Camera-type eye (tissue), 1 donor: ENCODE results near the gene PDZK1. TPM values are rescaled to one million over a fixed set of nuclear protein-coding genes. Genes with fewer than 3 reads are reported as not detected.

Source experiments
- total RNA-seq: library from RNA; depleted of rRNA; stranded (reverse); fragments of >200 nt; gene quantifications from one replicate; pipeline ENCODE4 v1.2.3, GENCODE V29; 2014

The PDZK1 gene
- 3.0 TPM for total RNA-seq

DNA sequence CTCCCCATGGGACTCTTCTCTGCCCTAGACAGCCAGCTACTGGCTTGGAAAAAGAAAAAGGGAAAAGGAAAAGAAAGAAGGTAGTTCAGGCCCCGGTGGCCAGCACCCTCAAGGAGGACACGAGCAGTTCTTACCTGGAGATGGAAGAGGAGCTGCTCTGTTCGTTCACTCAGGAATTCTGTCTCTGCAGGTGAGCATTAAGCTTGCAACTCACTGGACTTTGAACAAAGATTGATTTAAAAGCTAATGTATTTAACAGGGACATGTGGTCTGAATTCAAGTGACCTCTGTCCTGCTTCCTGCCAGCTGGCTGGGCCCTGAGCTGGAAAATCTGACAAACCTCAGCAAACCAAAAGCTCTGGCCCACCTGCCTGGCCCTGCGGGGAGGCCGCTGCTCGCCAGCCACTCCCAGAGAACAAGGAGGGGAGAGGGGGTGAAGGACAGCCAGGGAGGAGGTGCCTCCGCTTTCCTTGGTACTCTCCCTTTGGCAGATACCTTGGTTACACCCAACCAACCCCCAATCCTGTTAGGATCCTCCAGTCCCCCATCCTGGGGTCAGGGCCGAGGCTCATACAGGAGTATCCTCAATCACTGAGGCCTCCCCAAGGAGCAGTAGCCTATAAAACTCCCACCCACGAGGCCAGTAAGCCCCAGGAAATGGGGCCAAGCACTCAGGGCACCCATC, at the start of gene PDZK1:
TSS of gene PDZK1 (minus strand) at position 186 of the 685 bp plus-strand sequence. CDS start 19,347 bp downstream, outside the sequence.

DNA sequence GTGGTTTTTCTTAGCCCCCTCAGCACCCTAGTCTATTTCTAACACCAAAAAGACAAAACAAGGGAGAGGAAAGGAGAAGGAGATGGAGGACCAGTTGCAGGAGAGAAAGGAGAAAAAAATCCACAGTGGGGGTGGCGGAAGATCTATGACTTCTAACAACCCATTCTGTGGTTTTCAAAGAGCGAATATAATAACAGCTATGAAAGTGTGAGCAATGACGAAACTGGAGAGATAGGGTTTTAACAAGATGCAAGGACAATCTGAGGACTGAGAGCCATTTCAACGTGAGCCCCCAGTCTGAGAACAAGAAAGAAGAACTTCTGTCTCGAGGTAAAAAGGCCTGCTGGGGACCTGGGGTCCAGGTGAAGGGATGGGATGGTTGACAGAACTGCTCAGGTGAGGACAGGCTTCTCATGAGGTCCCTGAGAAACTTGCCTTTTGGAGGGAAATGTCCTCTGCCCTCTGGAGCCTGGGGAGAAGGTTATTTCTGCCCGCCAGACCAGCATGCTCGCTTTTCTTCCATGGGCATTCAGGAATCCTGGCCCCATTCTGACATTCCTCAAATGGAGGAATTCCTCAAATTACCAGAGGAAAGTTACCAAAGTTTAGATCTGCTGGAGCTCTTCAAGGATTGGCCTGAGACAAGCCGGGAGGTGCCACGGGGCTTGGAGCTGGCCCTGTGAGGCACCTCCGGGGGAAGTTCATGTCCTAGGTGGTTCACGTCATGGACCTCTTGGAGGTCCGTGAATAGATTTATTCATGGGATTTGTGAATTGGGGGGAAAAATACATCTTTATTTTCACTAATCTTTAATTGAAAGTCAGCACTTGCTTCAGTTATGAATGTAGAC, 12.3 kb upstream of the PDZK1 start, which contains the start of gene CD160:
TSS of gene CD160 (plus strand) at position 270 of the 850 bp plus-strand sequence. CDS start 8,829 bp downstream, outside the sequence.

Other genes with a start within 250 kb of the PDZK1 start
- 73.8 TPM for gene GPR89A, start 99.4 kb downstream of the PDZK1 start, total RNA-seq
- gene CD160, start 12.1 kb upstream of the PDZK1 start, total RNA-seq, result not detected
- gene RNF115, start 116.7 kb upstream of the PDZK1 start, total RNA-seq, result 26.9 TPM
- 35.8 TPM for gene POLR3C, start 116.8 kb upstream of the PDZK1 start, total RNA-seq
- gene NUDT17, start 138.3 kb upstream of the PDZK1 start, total RNA-seq, result 1.9 TPM
- 30.7 TPM for gene PIAS3, start 151.7 kb upstream of the PDZK1 start, total RNA-seq
- 4.6 TPM for gene ANKRD35, start 178.5 kb upstream of the PDZK1 start, total RNA-seq
- gene ITGA10, start 202.7 kb upstream of the PDZK1 start, total RNA-seq, result 5.9 TPM
- 36.4 TPM for gene PEX11B, start 211.3 kb upstream of the PDZK1 start, total RNA-seq
- 254 TPM for gene RBM8A, start 220.1 kb upstream of the PDZK1 start, total RNA-seq